ENCODE results near the gene LRRC58.

LRRC58 gene

DNA sequence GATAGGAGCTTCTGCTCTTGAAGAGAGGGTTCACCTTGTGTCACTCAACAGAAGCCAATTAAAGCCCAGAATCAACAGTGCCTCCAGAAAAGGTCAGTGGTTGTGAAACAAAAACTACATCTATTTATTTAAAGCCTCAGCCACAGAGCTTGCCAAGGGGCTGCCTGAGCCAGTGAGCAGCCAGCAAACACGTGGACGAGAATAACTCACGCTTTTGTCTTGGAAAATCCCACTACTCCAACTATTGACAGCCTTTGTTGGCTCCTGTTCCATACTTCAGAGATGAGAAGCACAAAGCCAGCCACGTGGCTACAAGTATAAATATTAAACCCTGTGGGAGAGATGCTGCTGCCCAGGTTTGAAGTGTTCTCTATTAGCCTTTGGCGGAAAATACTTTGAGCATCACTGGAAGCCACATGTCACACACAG lies 74.4 kb downstream of the LRRC58 start:
- no peak for DNase-seq
